ENCODE measurements around the gene OTOF.

Gene OTOF

GRCh38 chr2:26455037-26455669 lies 22.8 kb downstream of the OTOF start:
- Histone ChIP-seq H3F3A (ENCODE audit: low read depth) (no peaks in the 10 kb centered on the region), H3K79me2 (ENCODE audit: insufficient read depth, low read length) (no peaks in the 10 kb centered on the region), H3K4me2 (ENCODE audit: low read depth, low read length, poor library complexity, severe bottlenecking) (no peak overlapping the region), H3K4me1 (ENCODE audit: insufficient read depth, low read length, poor library complexity, severe bottlenecking) (no peaks in the 10 kb centered on the region), H3K36me3 (ENCODE audit: insufficient read depth, low read length) (no peaks in the 10 kb centered on the region), H4K20me1 (ENCODE audit: insufficient read depth, low read length, poor library complexity, severe bottlenecking) (no peaks in the 10 kb centered on the region), H3K27me3 (ENCODE audit: insufficient read depth, low read length, poor library complexity, severe bottlenecking) (no peaks in the 10 kb centered on the region), H3K9ac (ENCODE audit: low read depth, low read length, poor library complexity, severe bottlenecking) (no peak overlapping the region), H3K9me2 (replicated peaks; ENCODE audit: low read depth, low read length) (no peaks in the 10 kb centered on the region), H3K9me3 (ENCODE audit: insufficient read depth, low read depth, low read length) (no peaks in the 10 kb centered on the region), H3K4me3 (ENCODE audit: low read length, poor library complexity, severe bottlenecking) (no peak overlapping the region), H2AFZ (ENCODE audit: low read length) (no peak overlapping the region)
- TF ChIP-seq, protein P1, sequence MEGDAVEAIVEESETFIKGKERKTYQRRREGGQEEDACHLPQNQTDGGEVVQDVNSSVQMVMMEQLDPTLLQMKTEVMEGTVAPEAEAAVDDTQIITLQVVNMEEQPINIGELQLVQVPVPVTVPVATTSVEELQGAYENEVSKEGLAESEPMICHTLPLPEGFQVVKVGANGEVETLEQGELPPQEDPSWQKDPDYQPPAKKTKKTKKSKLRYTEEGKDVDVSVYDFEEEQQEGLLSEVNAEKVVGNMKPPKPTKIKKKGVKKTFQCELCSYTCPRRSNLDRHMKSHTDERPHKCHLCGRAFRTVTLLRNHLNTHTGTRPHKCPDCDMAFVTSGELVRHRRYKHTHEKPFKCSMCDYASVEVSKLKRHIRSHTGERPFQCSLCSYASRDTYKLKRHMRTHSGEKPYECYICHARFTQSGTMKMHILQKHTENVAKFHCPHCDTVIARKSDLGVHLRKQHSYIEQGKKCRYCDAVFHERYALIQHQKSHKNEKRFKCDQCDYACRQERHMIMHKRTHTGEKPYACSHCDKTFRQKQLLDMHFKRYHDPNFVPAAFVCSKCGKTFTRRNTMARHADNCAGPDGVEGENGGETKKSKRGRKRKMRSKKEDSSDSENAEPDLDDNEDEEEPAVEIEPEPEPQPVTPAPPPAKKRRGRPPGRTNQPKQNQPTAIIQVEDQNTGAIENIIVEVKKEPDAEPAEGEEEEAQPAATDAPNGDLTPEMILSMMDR (conservative IDR thresholded peaks at IDR 0.05; ENCODE audit: low read length), result no peak
- TF ChIP-seq EZH2phosphoT487 (IDR thresholded peaks at IDR 0.05; ENCODE audit: borderline replicate concordance), result no peak

- no peaks in the 10 kb centered on the region for H3K79me2 ChIP-seq (ENCODE audit: insufficient read depth, low read length)
- H3K4me2 ChIP-seq (ENCODE audit: low read depth, low read length, poor library complexity, severe bottlenecking), result no peak overlapping the region
- no peaks in the 10 kb centered on the region for H4K20me1 ChIP-seq (ENCODE audit: insufficient read depth, low read length, poor library complexity, severe bottlenecking)
- no peaks in the 10 kb centered on the region for H3F3A ChIP-seq (ENCODE audit: low read depth)
- no peaks in the 10 kb centered on the region for H3K9me2 ChIP-seq (replicated peaks; ENCODE audit: low read depth, low read length)
- TF ChIP-seq, protein P1 (conservative IDR thresholded peaks at IDR 0.05; ENCODE audit: low read length), result no peak
- no peak for TF ChIP-seq EZH2phosphoT487 (IDR thresholded peaks at IDR 0.05; ENCODE audit: borderline replicate concordance)
- no peaks in the 10 kb centered on the region for H3K4me1 ChIP-seq (ENCODE audit: insufficient read depth, low read length, poor library complexity, severe bottlenecking)
- H3K4me3 ChIP-seq (ENCODE audit: low read length, poor library complexity, severe bottlenecking), result no peak overlapping the region
- H3K36me3 ChIP-seq (ENCODE audit: insufficient read depth, low read length), result no peaks in the 10 kb centered on the region
- no peaks in the 10 kb centered on the region for H3K9me3 ChIP-seq (ENCODE audit: insufficient read depth, low read depth, low read length)
- H2AFZ ChIP-seq (ENCODE audit: low read length), result no peak overlapping the region
- no peaks in the 10 kb centered on the region for H3K27me3 ChIP-seq (ENCODE audit: insufficient read depth, low read length, poor library complexity, severe bottlenecking)
- no peak overlapping the region for H3K9ac ChIP-seq (ENCODE audit: low read depth, low read length, poor library complexity, severe bottlenecking)
These were observed 23.3 kb downstream of the OTOF start for GRCh38 chr2:26454561-26455001.

- Histone ChIP-seq H3K4me1 (ENCODE audit: insufficient read depth, low read length, poor library complexity, severe bottlenecking) (no peaks in the 10 kb centered on the region), H3K27me3 (ENCODE audit: insufficient read depth, low read length, poor library complexity, severe bottlenecking) (no peaks in the 10 kb centered on the region), H4K20me1 (ENCODE audit: insufficient read depth, low read length, poor library complexity, severe bottlenecking) (no peaks in the 10 kb centered on the region), H3K36me3 (ENCODE audit: insufficient read depth, low read length) (no peaks in the 10 kb centered on the region), H3K4me3 (ENCODE audit: low read length, poor library complexity, severe bottlenecking) (no peak overlapping the region), H3K4me2 (ENCODE audit: low read depth, low read length, poor library complexity, severe bottlenecking) (no peak overlapping the region), H3K79me2 (ENCODE audit: insufficient read depth, low read length) (no peaks in the 10 kb centered on the region), H3F3A (ENCODE audit: low read depth) (no peaks in the 10 kb centered on the region), H2AFZ (ENCODE audit: low read length) (no peak overlapping the region; the same call in 1 of the 2 replicates), H3K9me2 (replicated peaks; ENCODE audit: low read depth, low read length) (no peaks in the 10 kb centered on the region), H3K9me3 (ENCODE audit: insufficient read depth, low read depth, low read length) (no peaks in the 10 kb centered on the region), H3K9ac (ENCODE audit: low read depth, low read length, poor library complexity, severe bottlenecking) (no peak overlapping the region)
- TF ChIP-seq EZH2phosphoT487 (IDR thresholded peaks at IDR 0.05; ENCODE audit: borderline replicate concordance), result no peak
- TF ChIP-seq, protein P1 (conservative IDR thresholded peaks at IDR 0.05; ENCODE audit: low read length), result no peak
These were observed 24.2 kb downstream of the OTOF start for GRCh38 chr2:26453421-26454329.
